Transverse colon (tissue), 4 donors: ENCODE results near the gene SORD. TPM values are rescaled to one million over a fixed set of nuclear protein-coding genes. Genes with fewer than 3 reads are reported as not detected.
A peak's percentile ranks its signal among the peaks of the same experiment; 100 is the strongest.

Source experiments
- DNase-seq: peaks from one replicate; pipeline ENCODE4 v3.0.0-alpha.2; 2019
- H3K27ac ChIP-seq, 4 donors: fragments of 200-600 bp; sonication (generic); 2 replicates each; pipeline ENCODE4 v1.5.1; 2016 to 2018; ENCODE audit warnings: inconsistent platforms in 4 of 4
- H3K27me3 ChIP-seq: fragments of 200-600 bp; sonication (generic); 2 replicates; pipeline ENCODE4 v1.5.1; 2017; ENCODE audit warnings: inconsistent platforms
- H3K36me3 ChIP-seq, 4 donors: fragments of 200-600 bp; sonication (generic); 2 replicates each; pipeline ENCODE4 v1.5.1; 2017 to 2019; ENCODE audit warnings: inconsistent platforms in 4 of 4
- H3K4me1 ChIP-seq, 4 donors: fragments of 200-600 bp; sonication (generic); 2 replicates each; pipeline ENCODE4 v1.5.1; 2017 to 2020; ENCODE audit warnings: inconsistent platforms in 4 of 4
- H3K4me3 ChIP-seq, 4 donors: fragments of 200-600 bp; sonication (generic); 1 replicate in 1 of 4; 2 replicates in 3 of 4; pipeline versions ENCODE4 v1.5.1 to v1.6.1; 2017 to 2019; ENCODE audit warnings: inconsistent platforms in 4 of 4
- H3K9me3 ChIP-seq, 2 donors: fragments of 200-600 bp; sonication (generic); 2 replicates each; pipeline ENCODE4 v1.5.1; 2017 to 2019; ENCODE audit warnings: inconsistent platforms in 2 of 2
- CTCF ChIP-seq, 5 experiments: fragments of 200-600 bp in 3 of 5; fragments of 450-650 bp in 2 of 5; sonication (generic) in 3 of 5; IDR thresholded peaks; 1 replicate in 2 of 5; 2 replicates in 3 of 5; pipeline ENCODE4 v1.5.1; 2016 to 2017; ENCODE audit warnings: antibody characterized with exemption in 5 of 5, inconsistent platforms in 3 of 5, mild to moderate bottlenecking in 2 of 5, moderate library complexity in 1 of 5
- EP300 ChIP-seq: sonication (generic); formaldehyde crosslinking; IDR thresholded peaks from one replicate; pipeline ENCODE4 v1.6.1; 2017; ENCODE audit warnings: antibody characterized with exemption, low read depth
- POLR2A ChIP-seq: fragments of 450-650 bp; IDR thresholded peaks from one replicate; pipeline ENCODE4 v1.6.1; 2016; ENCODE audit warnings: antibody characterized with exemption, mild to moderate bottlenecking, moderate library complexity
- POLR2AphosphoS5 ChIP-seq, 3 donors: sonication (generic); formaldehyde crosslinking; IDR thresholded peaks; one replicate each; pipeline ENCODE4 v1.6.1; 2016; ENCODE audit warnings: antibody characterized with exemption in 3 of 3
- WGBS, 2 donors: methylation state at CpG; one replicate each; pipeline ENCODE4 v1.1.5; 2018; ENCODE audit warnings: low coverage in 1 of 2; 5-methylcytosine and 5-hydroxymethylcytosine counted together
- in situ Hi-C, 4 donors: fragments of 200-750 bp; cut with MboI; loops; one replicate each; pipeline versions ENCODE4 v1.15.0 to v1.15.1; 2017; ENCODE audit warnings: low sequenced_read_pairs in 3 of 4, low pct_ligation_motif_present in 1 of 4, low pct_unique_long_range_greater_than_20kb in 1 of 4
- intact Hi-C: fragments of 100-400 bp; cut with DNase I; formaldehyde crosslinking; loops from one replicate; pipeline ENCODE4 v1.15.1; 2023; ENCODE audit warnings: low total_unique reads
- total RNA-seq, 4 donors: library from RNA; depleted of rRNA; stranded (reverse); fragments of >200 nt; gene quantifications; one replicate each; pipeline ENCODE4 v1.1.0, GENCODE V29; 2016

The SORD gene
- total RNA-seq, 4 donors from 2014 or later: 0.75 to 36.2 (median 11.3) TPM

DNA sequence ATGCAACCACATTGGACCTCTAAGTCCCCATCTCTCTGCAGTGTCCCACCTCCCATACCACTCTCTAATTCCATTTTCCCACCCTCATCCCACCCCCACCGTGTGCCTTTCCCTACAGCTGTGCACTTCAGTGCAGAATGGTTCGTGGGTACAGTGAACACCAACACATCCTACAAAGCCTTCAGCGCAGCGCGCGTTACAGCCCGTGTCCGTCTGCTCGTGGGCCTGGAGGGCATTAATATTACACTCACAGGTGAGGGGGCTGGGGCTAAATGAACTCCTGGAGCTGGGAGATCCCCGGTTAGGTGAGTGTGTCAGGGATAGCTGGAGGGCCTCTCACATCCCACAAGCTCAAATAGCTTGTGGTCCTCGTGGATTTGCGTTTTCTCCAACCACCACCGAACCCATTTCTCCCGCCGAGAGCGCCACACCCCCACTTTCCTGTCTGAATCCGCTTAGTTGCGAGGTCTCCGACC is 93.0 kb downstream of the SORD start:
- no peak overlapping the region for H3K27ac ChIP-seq
- H3K36me3 ChIP-seq: no peaks in the 10 kb centered on the region
- 53% methylated on average over 19 of the region's 19 CpGs; no CpG with 5 or more reads in 1 of the 2 donors for WGBS, 2 donors
- peaks cover 14 to 36% (median 24%) of the 10 kb centered on the region in 4 donors for H3K4me1 ChIP-seq
- in situ Hi-C loops: loop anchor here in 1 of 4 donors (25.0 kb wide), 1 partner anchor 154 kb away; the partner anchor contains the start of gene TERB2
- peaks cover 88% of the 10 kb centered on the region for H3K27me3 ChIP-seq
- intact Hi-C loops: no loop called here
- no peak overlapping the region for H3K4me3 ChIP-seq
- TF ChIP-seq POLR2AphosphoS5 (IDR thresholded peaks at IDR 0.05) (no peak), EP300 (no peak), POLR2A (no peak), CTCF (IDR thresholded peaks at IDR 0.05) (no peak)
- no peak for DNase-seq
- no peaks in the 10 kb centered on the region for H3K9me3 ChIP-seq

GRCh38 chr15:45116482-45117307 is 93.7 kb downstream of the SORD start:
- H3K4me1 ChIP-seq: peaks cover 14 to 36% (median 24%) of the 10 kb centered on the region in 4 donors
- no peak overlapping the region for H3K27ac ChIP-seq
- no peak for DNase-seq
- intact Hi-C loops (no loop called here), in situ Hi-C loops (loop anchor here in 1 of 4 donors (25.0 kb wide), 1 partner anchor 154 kb away; the partner anchor contains the start of gene TERB2)
- peak overlapping the region in 1 of 4 donors; percentile 33 for H3K4me3 ChIP-seq
- no peaks in the 10 kb centered on the region for H3K9me3 ChIP-seq
- H3K36me3 ChIP-seq: no peaks in the 10 kb centered on the region
- peaks cover 83% of the 10 kb centered on the region for H3K27me3 ChIP-seq
- TF ChIP-seq CTCF (IDR thresholded peaks at IDR 0.05) (no peak), POLR2AphosphoS5 (IDR thresholded peaks at IDR 0.05) (no peak), POLR2A (no peak), EP300 (no peak)
- 51% methylated on average over 62 of the region's 65 CpGs; no CpG with 5 or more reads in 1 of the 2 donors for WGBS, 2 donors

DNA sequence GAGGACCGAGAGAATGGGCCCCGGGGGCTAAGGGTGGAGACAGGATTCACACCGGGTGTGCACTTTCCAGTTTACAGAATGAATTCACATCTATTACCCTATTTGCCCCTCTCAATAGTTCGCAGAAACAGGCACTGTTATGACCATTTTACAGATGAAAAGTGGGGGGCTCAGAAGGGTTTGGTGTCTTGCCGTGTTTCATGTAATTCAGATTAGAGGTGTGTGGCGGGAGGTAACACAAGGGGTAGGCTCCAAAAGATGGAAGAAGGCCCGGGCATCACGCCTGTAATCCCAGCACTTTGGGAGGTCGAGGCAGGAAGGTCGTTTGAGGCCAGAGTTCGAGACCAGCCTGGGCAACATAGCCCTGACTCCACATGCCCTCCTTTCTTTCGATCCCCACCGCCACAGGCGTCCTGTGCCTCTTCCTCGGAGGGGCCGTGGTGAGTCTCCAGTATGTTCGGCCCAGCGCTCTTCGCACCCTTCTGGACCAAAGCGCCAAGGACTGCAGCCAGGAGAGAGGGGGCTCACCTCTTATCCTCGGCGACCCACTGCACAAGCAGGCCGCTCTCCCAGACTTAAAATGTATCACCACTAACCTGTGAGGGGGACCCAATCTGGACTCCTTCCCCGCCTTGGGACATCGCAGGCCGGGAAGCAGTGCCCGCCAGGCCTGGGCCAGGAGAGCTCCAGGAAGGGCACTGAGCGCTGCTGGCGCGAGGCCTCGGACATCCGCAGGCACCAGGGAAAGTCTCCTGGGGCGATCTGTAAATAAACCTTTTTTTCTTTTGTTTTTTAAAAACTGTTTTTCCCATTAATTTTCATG is 94.5 kb downstream of the SORD start:
- peaks cover 14 to 33% (median 24%) of the 10 kb centered on the region in 4 donors for H3K4me1 ChIP-seq
- 59% methylated on average over 33 of the region's 33 CpGs; no CpG with 5 or more reads in 1 of the 2 donors for WGBS, 2 donors
- intact Hi-C loops (loop anchor here (2.0 kb wide), 1 partner anchor 61 kb away; no protein-coding TSS in a partner anchor), in situ Hi-C loops (loop anchor here in 1 of 4 donors (25.0 kb wide), 1 partner anchor 155 kb away; the partner anchor contains the start of gene TERB2)
- DNase-seq: no peak
- no peak overlapping the region for H3K27ac ChIP-seq
- TF ChIP-seq POLR2AphosphoS5 (IDR thresholded peaks at IDR 0.05) (no peak), CTCF (IDR thresholded peaks at IDR 0.05) (no peak), POLR2A (no peak), EP300 (no peak)
- no peaks in the 10 kb centered on the region for H3K9me3 ChIP-seq
- peaks cover 80% of the 10 kb centered on the region for H3K27me3 ChIP-seq
- no peaks in the 10 kb centered on the region for H3K36me3 ChIP-seq
- peak overlapping the region in 1 of 4 donors; percentile 33 for H3K4me3 ChIP-seq
